NK-92 (cell line): ENCODE results near the gene TNNT1.
"Not testable (repeated sequence)": the region's sequence is repeated elsewhere in the genome, so short reads cannot be mapped to it uniquely, and the experiment has no call there.

Source experiments
- DNase-seq: peaks from one replicate; lab custom pipeline; 2025; ENCODE audit not compliant: unreplicated experiment; lab: John Stamatoyannopoulos, UW

TNNT1 gene, protein sequence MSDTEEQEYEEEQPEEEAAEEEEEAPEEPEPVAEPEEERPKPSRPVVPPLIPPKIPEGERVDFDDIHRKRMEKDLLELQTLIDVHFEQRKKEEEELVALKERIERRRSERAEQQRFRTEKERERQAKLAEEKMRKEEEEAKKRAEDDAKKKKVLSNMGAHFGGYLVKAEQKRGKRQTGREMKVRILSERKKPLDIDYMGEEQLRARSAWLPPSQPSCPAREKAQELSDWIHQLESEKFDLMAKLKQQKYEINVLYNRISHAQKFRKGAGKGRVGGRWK

DNA sequence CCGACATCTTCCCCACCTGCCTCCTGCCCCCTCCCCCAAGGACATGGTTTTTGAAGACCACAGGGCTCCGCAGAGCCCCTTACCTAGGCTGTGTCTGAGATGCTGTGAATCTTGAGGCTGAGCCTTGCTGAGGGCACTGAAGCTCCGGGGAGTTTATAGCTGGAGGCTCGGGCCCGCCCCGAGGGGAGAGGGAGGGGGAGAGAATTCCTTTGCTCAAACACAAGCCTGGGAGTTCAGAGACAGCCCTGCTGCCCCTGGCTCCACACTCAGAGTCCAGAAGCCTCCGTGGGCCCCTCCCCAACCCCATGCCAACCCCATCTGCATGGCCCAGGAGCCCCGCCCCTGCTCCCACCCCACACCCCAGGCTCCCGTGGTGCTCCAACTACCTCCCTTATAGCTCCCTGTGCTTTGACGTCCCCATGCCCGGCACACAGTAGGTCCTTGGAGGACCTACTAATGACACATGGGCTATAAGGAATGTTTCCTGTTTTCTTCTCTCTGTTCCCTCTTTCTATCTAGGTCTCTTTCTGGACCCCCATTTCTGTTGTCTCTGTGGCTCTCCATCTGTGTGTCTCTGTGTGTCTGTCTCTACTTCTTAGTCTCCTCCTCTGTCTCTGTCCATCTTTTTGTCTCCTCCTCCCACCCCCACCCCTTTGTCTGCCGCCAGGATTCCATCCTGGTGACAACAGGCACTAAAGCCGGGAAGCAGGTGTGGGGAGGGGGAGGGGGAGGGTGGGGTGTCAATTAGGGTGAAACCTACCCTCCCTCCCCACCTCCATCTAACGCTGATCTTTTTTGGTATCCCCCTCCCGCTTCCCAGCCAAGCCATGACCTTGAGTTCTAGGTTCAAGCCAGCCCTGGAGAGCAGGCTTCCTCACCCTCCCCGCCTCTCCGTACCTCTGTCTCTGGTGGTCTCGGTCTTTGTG, at the start of gene TNNT1:
Gene TNNT1, minus strand, starts transcription at position 129 of the 926 bp plus-strand sequence. CDS start 2,049 bp downstream, outside the sequence.
- DNase-seq, result no peak

DNA sequence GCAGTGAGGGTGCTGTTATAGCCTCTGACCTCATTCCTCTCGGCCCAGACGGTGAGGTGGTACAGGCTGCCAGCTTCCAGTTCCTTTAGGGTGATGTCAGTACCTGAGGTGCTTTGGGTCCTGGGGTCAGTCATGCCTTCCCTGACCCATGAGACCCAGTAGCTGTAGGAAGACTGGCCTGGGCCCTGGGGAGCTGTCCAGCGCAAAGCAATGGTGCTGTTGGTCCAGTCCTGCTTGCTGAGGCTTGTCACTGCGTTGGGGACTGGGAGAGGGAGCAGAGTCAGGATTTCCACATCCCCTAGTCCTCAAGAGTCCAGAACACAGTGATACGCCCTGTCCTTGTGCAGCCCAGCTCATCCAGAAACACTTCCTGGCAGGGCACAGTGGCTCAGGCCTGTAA, 49.6 kb upstream of the TNNT1 start:
- no peak for DNase-seq

DNA sequence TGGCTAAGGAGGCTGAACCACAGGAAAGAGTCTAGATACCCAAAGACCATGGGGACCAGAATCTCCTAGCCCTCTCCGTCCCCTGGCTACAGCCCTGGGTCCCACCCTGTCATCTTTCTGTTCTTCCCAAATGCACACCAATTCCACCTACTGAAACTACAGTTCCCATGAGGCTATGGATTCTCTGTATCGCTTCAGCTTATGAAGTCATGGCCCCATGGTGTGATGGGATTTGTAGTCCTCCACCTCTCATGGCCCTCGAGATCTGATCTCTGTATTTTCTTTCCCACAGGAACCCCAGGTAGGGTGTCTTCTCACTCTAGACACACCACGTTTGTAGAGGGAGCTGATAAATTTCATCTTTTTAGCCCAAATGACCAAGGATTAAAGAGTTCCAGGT, 48.5 kb upstream of the TNNT1 start:
- DNase-seq, result no peak

DNA sequence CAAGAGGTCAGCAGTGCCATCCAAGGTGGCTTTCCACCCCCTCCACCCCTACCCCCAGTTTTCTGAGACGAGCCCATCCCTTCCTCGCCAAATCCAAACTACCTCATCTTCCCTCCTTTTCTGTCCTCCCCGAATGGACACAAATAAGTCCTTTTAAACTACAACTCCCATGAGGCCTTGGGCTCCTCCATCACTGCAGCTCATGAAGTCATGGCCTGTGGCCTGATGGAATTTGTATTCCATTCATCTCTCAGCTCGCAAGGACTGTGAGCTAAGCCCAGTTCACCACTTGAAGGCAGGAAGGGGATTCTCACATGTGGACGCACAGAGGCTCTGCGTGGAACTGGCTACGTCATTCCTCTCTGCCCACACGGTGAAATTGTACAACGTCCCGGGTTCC, 47.8 kb upstream of the TNNT1 start:
- DNase-seq, result no peak

DNA sequence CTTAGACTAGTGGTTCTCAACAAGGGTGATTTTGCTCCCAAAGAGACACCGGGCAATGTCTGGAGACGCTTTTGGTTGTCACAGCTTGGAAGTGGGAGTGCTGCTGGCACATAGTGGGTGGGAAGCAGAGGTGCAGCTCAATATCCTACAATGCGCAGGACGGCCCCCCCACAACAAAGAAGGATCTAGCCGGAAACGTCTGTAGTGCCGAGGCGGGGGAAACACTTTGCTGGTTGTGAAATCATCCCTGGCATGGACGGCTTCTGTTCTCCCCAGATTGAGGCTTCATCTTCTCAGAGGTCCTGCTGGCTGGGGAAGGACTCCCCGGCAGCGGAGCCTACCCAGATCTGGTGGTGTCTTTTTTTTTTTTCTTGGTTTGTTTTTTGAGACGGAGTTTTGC, 44.5 kb upstream of the TNNT1 start:
- DNase-seq, result no peak

DNA sequence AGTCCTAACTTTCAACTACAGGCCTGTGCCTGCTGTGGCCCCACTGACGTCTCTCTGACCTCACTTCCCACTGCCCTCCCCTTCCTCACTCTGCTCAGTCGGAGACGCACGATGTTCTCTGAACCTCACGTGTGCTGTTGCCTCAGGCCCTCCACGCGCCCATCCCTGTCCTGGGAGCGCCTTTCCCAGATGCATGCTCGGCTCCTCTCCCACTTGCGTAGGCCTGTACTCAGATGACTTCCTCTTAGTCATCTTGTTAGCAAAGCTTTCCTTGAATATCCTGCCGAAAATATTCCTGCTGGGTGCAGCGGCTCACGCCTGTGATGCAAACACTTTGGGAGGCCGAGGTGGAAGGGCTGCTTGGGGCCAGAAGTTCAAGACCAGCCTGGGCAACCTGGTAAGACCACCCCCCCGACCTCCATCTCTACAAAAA, 40.4 kb upstream of the TNNT1 start:
- DNase-seq, result no peak

DNA sequence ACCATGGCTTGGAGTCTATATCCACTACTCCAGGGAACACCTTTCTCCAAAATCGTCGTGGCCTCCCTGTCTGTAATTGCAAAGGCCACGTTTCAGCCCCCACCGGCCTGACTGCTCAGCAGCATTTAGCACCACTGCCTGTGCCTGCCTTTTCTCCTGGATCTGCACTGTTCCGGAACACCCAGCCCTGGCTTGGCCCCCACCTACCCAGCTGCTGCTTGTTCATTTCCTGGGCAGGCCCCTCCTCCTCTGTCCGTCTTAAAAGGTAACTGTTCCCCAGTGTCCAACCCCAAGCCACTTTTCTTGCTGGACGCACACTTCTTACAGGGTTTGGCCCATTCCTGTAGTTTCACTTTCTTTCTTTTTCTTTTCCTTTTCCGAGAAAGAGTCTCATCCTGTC, 39.6 kb upstream of the TNNT1 start:
- no peak for DNase-seq

DNA sequence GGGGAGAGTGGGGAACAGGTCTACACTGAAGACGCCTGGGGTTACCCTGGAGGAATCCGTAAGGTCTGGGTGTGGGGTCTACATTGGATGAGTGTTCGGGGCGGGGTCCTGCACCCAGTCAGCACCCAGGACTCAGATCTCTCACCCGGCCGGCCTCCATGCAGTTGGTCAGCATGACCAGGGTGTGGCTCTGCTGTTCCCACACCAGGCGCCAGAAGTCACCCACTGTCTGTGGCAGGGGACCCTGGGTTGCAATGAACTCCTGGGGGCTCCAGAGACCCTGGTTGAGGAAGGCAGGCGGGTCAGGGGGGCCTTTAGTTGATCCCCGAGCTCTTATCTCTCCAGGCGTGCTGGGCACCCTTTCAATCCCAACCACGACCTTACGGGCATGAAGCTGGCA, 37.1 kb upstream of the TNNT1 start:
- DNase-seq, result no peak

DNA sequence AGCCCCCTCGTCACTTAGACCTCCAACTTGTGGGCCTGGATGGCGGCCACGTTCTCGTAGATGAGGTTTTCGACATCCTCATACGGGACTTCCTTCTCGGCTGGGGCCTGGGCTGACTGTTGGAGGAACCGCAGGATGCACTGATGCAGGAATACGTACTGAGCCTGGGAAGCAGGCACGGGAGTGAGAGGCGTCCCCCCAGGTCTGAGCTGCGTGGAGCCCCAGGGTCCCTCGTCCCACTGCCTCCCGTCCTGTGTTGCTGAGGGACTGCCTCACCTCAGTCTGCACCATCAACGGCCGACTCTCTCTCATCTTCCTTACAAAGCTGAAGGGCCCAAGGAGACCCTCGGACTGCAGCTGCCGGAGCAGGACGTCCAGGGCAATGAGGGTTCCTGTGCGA, 32.7 kb upstream of the TNNT1 start:
- no peak for DNase-seq

DNA sequence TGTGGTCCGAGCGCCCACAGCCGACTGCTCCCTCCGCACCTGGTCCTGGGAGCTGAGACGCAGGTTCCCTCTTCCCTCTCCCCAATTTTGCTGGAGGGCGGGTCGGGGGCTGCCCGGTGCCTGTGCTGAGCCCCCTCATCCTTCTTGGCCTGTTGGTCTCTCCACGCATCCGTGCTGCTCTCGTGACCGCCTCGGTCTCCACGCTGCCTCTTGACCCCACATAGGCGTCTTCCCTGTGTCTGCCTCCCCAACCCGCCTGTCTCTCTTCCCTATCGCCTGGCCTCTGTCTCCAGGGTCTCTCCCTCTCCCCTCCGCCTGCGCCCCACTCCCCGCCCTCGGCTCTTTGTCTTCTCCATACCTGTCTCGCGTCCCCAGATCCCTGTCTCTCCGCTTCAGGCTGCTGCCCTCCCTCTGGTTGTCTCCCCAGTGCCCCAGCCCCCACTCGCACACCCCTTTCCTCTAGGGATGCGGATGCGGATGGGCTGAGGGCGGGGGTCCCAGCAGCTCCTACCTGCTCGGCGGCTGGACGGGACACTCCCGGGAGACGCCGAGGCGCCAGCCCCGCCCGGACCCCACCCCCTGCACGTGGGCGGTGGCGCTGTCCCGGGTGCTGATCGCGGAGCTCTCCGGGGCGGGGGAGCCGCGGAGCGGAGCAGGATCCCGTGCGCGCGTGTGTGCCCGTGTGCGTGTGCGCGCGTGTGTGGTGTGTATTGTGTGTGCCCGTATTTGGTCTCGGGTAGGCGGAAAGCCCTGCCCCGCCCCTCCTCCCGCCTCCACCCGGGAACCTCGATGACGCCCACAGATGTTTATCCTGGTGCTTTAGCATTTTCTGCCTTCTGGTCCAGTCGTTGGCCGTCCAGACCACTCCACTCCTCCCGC, 30.8 kb upstream of the TNNT1 start, which contains the start of gene SYT5:
Gene SYT5, minus strand, starts transcription at position 684 of the 879 bp plus-strand sequence. CDS start 1,248 bp downstream, outside the sequence.
- no peak for DNase-seq

DNA sequence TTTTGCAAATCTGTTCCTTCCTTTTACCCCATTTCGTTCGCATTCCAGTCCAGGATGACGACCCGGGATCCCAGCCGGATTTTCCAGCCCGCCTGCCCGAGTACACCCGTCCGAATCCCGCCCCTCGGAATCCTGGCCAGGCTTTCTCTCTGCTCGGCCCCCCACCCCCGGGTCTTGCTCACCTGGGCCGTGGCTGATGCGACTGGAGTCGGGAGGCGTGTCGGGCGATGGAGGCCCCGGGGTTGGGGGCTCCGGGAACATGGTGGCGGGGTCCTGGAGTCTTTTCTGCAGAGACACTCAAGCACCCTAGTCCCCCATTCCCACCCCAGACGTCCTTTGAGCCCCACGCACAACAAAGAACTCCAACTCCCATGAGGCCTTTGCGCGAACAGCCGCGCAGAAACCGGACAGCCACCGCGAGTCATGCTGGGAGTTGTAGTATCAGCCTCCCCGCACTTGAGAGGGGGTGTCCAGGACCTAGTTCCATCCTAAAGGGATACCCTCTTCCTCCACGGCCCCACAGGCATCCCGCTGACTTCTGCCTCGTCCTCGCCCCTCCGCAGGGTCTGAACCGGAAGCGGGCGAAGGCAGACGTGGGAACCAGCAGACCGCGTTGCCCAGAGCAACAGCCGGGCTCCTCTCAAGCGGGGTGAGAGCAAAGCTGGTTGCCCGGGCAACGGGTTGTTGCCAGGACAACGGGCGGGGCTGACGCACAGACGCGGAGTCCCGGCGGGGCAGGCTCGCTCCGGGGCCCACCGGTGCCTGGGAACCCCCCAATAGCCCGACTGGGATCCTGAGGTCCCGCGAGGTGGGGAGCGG, 30.0 kb upstream of the TNNT1 start:
- peak; percentile 52 for DNase-seq

DNA sequence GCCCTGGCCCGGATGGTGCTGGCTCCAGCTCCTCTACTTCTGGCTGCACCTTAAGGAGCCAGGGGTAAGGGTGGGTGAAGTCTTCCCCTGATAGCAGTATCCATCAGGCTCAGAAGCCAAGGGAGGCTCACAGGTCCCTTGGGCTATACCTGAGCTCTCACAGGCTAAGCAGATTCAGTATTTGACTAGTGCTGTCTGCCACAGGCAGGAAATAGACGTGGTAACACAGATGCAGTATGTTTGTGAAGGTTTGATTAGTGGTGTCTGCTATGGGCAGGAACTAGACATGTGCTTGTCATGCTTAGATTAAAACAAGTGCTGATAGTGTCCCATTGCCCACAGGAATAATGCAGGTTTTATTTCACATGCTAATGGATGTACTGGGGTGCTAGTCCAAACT, 27.1 kb upstream of the TNNT1 start:
- DNase-seq, result no peak

DNA sequence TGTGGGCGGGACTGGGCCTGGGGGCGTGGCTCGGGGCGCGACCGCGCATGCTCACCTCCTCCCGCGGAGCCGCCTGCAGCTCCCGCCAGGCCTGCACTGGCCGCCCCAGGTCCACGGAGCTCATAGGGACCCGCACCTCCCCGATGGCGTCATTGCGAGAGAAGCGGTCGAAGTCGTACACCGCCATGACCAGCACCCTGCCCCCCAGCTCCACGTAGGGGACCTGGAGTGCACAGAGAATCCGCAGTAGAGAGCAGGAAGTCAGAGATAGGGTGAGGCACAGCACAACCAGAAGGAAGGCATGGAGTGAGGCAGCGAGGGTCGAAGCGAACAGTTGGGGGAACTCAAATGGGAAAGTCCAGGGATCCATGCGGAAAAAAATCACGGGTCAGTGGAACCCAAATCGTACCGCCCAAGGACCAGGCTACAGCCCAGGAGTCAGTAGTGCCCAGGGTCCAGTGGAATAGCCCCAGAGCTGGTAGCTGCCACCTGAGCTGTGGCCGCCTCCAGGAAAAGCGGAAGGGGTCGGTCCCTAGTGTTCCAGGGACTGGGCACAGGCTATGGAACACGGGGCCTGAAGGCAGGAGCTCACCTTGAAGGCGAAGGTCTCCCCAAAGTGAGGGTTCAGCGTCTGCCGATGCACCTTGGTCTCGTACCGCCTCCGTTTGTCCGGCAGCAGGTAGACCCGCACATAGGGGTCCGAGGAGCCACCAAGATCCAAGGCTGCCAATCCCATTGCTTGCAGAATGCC, 26.3 kb upstream of the TNNT1 start:
- DNase-seq, result no peak

DNA sequence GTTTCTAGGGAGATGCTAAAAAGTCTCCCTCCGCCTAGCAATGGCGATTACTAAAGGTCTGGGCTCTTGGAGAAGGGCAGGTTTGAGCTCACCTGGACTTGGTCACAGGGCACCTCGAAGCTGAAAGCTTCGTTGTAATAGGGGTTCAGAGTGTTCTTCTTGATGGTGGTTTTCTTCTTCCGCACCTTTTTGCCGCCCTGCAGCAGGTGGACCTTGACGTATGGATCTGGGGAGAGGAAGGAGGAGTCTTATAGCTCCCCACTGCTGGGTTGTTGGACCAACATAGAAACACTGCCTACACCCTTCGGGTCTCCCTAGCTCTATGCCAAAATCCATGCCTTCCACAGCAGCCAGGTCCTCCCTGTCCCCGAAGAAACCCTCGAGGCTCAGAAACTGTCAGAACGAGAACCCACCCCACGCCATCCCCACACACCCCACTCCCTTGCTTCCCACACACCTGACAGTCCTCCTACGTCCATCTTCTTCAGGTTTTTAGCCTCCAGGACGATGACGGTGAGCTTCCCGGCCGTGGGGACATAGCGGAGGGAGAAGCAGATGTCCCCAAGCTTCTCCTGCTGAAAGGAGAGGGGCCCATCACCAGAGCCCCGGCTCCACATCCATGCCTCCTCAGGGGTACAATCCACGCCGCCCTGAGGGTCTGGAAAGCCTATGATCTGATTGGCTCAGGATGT, 25.6 kb upstream of the TNNT1 start:
- DNase-seq, result no peak

DNA sequence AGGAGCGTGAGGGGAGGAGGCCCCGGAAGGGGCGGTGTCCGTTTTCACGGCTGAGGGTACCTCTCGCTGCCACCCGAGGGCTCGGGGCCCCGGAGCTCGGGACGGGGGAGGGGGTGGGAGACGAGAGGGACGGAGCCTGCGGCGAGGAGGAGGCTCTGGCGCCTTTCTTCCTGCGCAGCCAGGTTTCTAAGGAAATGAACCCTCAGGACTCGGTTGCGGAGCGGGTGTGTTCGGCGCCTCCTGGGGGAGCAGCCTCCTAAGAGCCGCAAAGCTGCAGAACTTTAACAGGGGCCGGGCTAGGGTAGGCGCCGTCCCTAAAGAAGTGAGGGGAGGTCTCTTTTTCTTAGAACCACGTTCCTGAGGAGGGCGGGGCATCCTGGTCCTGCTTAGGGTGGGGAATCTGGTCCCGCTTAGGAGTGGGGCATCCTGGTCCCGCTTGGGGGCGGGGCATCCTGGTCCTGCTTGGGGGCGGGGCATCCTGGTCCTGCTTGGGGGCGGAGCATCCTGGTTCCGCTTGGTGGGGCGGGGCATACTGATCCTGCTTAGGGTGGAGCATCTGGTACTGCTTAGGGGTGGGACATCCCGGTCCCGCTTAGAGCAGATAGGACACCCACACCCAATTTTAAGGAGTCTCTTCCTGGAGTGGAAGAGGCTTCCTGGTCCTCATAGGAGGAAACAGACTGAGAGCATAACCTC, 24.9 kb upstream of the TNNT1 start:
- DNase-seq, result no peak

DNA sequence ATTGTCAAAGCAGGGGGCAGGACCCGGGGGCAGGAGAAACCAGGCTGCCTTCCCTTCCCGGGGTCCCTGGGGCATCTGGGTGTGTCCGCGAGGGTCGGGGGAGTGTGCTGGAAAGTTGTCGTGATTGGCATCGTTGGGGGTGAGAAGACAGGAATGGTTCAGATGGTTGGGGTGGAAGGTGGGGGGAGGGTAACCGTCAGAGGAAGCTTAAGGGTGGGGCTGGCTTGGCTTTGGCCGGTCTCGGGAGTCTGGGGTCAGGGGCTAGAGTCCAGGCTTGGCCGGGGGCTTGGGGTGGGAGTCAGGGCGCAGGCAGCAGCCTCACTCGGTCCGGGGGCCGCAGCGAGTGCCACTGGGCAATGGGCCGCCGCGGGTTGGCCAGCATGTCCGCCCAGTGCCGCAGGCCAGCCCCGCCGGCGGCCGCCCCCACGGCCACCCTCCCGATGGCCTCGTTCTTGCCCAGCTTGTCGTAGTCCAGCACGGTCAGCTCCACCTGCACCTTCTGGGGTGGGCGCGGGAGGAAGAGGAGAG, 24.2 kb upstream of the TNNT1 start:
- DNase-seq, result no peak

DNA sequence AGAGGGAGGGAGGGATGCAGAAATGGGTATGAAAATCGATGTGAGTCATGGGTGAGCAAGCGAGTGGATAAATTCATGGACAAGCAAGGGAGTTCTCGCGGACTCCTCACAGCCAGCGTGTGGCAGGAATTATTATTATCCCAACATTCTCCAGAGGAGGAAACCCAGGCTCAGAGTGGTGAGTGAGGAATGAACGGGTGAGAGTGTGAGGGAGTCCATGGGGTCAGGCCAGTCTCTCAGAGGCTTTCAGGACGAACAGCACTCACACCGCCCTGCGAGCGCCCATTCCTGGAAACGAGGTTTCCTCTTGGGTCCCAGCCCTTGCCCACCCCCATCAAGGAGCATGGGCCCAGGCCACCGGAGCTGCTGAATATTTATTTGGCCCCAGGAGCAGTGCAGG, 23.7 kb upstream of the TNNT1 start:
- no peak for DNase-seq

DNA sequence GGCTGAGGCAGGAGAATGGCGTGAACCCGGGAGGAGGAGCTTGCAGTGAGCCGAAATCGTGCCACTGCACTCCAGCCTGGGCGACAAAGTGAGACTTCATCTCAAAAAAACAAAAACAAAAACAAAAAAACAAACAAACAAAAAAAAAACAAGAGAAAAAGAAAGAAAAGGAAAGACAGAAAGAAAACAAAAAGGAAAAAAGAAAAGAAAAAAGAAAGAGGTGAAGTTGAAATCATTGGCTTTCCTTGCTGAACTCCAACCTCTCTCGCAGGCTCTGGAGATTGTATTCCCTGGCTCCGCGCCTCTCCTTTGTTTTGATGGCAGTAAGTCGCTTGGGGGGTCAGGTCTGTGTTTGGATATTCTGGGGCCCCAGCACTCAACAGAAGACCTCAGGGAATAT, 23.3 kb upstream of the TNNT1 start:
- DNase-seq, result not testable (repeated sequence)
